GM13976 (cell line): ENCODE results near the gene DSCAML1.

ENCODE experiments used
- DNase-seq: peaks from one replicate; pipeline ENCODE4 v3.0.0; 2012; ENCODE audit warnings: low spot score
- in situ Hi-C: fragments of 300-500 bp; cut with MboI; formaldehyde crosslinking; loops from one replicate; pipeline ENCODE4 v1.12.0; 2022; ENCODE audit warnings: low sequenced_read_pairs, mixed read lengths, inconsistent platforms; ENCODE audit not compliant: unreplicated experiment
- TF ChIP-seq, protein P1 (sequence below): IDR thresholded peaks from 2 replicates; pipeline ENCODE4 v1.5.1; 2012; ENCODE audit warnings: borderline replicate concordance, mild to moderate bottlenecking; ENCODE audit not compliant: insufficient read depth; ENCODE audit errors: extremely low read depth, missing control alignments, control extremely low read depth

Gene DSCAML1

DNA sequence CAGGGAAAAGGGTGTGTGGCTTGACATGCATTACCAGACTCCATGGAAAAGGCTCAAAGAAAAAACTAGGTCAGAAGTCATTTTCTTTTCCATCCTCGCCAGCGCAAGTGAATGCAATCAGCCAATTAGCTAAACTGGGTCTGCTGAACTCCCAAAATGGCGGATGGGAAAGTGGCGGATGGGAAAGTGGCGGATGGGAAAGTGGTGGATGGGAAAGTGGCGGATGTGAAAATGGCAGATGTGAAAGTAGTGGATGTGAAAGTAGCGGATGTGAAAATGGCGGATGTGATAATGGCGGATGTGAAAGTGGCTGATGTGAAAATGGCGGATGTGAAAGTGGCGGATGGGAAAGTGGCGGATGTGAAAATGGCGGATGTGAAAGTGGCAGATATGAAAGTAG lies 311.0 kb downstream of the DSCAML1 start:
- in situ Hi-C loops, result no loop called here
- TF ChIP-seq, protein P1, sequence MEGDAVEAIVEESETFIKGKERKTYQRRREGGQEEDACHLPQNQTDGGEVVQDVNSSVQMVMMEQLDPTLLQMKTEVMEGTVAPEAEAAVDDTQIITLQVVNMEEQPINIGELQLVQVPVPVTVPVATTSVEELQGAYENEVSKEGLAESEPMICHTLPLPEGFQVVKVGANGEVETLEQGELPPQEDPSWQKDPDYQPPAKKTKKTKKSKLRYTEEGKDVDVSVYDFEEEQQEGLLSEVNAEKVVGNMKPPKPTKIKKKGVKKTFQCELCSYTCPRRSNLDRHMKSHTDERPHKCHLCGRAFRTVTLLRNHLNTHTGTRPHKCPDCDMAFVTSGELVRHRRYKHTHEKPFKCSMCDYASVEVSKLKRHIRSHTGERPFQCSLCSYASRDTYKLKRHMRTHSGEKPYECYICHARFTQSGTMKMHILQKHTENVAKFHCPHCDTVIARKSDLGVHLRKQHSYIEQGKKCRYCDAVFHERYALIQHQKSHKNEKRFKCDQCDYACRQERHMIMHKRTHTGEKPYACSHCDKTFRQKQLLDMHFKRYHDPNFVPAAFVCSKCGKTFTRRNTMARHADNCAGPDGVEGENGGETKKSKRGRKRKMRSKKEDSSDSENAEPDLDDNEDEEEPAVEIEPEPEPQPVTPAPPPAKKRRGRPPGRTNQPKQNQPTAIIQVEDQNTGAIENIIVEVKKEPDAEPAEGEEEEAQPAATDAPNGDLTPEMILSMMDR, result no peak
- no peak for DNase-seq

DNA sequence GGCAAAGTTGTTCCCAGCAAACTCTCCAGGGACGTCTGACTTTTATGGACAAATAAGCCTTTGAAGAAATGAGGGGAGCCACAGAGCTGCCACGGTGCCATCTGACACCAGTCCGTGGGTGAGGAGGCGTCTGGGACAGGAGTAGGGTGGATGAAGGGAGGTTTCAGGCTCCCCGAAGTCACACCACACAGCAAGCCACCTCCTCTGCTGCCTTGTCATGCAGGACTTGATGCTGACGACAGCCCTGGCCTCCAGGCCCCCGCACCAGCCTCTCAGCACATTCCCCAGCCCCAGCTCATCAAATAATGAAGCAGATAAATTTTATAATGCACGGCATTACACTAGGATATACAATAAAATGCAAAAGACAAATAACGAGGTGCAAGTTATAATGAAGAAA lies 312.9 kb downstream of the DSCAML1 start:
- in situ Hi-C loops, result no loop called here
- TF ChIP-seq, protein P1, result no peak
- DNase-seq, result no peak

DNA sequence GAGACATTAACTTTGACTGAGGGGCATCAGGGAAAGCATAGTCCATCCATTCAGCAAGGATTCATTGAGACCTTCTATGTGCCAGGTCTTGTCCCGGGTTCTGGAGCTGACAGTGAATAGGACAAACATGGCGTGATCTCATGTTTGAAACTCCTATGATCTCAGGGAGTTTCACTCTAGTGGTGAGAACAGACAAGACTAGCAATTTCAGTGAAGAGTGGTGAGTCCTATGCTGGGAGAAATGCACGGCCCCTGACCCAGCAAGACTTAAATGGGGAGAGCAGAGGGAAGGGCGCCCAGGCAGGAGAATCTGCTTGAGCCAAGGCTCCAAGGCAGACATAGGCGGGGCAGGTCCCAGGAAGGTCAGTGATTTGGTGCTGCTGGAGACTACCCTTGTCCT lies 313.6 kb downstream of the DSCAML1 start:
- in situ Hi-C loops, result no loop called here
- DNase-seq, result no peak
- TF ChIP-seq, protein P1, result no peak

DNA sequence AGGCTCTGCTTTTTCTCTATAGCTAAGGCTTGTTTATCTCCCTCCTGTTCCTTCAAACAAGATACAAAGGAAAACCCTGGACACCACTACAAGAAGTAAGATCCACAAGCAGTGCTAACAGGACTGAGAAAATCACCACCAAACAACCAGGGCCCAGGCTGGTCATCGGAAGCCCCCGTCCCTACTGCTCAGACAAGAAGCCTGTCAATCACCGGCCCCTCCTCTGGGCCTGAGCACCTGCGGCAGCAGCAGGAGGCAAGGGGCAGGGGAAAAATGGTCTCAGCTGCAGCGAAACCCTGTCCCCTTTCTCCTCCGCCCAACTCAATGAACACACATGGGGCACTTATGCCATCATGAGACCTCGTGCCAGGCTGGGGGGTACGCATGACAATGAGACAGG lies 314.1 kb downstream of the DSCAML1 start:
- DNase-seq, result no peak
- in situ Hi-C loops, result no loop called here
- TF ChIP-seq, protein P1, result no peak

DNA sequence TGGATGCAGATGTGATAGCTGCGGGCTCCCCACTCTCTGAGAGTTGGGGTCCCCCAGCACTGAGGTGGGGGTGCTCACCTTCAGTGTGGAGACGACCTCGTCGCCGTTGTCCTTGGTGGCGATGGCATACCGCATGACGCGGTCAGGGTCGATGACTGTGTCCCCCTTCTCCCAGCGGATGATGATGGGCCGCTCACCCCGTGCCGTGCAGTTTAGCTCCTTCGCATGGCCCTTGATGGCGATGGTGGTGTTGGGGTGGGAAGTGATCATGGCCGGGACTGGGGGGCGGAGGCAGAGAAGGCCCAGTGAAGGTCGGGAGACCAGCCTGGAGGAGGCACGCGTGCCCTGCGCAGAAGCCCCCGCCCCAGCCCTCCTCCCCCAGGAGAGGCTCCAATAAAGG lies 315.1 kb downstream of the DSCAML1 start:
- TF ChIP-seq, protein P1, result no peak
- no peak for DNase-seq
- in situ Hi-C loops, result no loop called here

DNA sequence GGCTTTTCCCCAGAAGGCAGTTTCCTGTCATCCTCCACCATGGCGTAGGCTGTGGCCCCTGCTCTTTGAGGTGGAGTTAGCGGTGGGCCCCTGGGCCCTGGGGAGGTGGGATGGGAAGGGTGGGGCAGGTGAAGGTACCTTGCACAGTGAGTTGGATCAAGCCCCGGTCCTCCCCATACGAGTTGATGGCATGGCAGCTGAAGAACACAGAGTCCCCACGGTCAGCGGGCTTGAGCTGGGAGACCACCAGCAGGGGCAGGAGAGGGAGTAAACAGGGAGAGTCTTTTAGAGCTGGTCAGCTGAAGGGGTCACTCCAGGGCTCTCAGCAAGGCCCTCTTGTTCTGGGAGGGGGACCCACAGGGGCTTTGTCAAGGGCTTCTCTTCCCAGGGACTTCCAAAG lies 316.0 kb downstream of the DSCAML1 start:
- in situ Hi-C loops, result no loop called here
- TF ChIP-seq, protein P1, result no peak
- DNase-seq, result no peak

DNA sequence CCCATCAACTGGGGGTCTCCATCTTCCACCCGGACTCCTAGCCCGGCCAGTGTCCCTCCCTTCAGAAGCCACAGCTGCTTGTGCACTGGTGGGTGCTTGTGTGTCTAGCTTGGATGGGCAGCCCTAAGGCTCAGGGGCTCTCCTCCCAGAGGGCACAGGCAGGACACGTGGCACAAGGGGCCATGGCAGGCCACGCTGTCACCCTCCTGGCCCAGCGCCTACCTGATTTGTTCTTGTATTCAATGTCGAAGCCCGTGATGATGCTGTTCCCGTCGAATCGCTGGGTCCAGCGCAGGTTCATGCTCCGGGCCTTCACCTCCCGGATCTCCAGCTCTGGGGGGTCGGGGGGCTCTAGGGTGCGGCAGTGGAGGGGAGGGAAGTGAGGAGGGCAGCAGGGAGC lies 316.8 kb downstream of the DSCAML1 start:
- no peak for DNase-seq
- TF ChIP-seq, protein P1, result no peak
- in situ Hi-C loops, result no loop called here
